HG02870 (cell line): ENCODE measurements around the gene GJA9.

Experiments
- ATAC-seq: cut with Tn5 transposase; IDR thresholded peaks from one replicate; pipeline ENCODE4 v1.9.1; 2021; ENCODE audit warnings: mild to moderate bottlenecking, moderate library complexity; ENCODE audit not compliant: unreplicated experiment

Gene GJA9

DNA sequence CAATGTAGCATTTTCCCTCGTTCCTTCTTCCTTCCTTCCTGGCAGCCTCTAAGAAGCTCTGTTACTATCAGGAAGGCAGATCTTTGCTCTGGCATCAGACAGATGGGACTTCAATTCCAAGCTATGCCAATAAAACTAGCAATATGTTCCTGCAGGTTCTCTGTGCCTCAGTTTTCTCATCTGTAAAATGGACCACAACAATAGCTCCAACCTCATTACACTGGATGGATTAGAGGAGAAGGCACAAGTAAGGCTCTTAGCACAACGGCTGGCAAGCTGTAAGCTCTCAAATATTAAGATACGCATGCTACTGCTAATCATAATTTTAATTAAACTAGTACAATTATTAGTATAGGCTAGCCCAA, 49.0 kb downstream of the GJA9 start:
- no peak for ATAC-seq

DNA sequence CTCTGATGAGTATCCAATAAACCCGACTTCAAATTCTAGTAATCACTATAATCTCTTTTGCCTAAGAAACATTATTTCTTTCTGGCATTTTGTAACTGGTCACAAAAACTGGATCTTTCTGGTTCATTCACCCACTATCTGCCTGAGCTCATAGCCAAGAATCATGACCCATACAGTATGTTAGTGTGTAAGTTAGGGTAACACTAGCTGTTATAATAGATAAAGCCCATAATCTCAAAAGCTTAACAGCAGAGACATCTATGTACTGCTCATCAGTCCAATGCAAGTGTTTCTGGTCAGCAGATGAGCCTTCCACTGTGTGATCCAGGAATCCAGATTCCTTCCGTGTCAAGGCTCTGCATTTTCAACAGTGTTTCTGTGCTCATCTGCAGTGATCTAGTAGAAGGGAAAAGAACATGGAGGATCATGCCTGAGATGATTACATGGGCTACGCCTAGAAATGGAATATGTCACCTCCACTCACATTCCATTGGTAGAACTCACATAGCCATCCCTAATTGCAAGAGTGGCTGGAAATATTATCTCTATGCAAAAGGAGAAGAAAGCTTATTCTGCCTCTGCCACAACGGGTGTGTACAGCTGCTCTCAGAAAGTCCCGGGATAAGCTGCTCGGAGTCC, 49.5 kb downstream of the GJA9 start:
- ATAC-seq, result no peak

DNA sequence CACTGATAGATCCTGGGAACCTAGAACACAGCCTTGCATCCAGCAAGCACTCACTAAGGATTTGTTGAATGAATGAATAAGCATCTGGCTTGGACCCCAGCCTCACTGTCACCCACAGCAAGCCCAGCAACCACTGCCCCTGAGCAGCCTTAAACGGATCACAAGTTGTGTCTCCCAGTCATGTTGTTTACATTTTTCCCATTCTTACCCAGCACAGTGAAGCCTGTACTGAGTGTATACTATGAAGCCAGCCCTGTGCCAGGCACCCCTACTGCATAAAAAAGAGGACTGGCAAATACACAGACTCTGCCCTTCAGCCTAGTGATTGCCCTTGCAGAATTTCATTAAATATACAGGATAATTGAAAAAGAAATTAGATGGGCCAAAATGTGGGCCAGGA, 52.0 kb downstream of the GJA9 start:
- ATAC-seq, result no peak

DNA sequence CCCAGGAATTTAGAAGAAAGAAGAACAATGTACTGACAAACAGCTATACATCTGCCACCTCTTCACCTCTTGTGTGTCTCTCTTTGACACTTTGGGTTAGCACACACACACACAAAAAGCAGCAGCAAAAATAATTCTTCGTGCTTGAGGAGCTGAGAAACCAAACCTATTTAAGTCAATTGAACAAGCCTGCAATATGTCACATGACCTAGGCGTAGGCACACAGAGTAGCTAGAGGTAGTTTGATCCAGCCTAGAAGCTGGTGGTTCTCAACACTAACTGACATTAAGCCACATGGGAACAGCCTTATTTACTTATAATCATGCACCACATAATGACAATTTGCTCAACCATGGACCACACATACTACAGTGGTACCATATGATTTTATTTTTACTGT, 54.1 kb downstream of the GJA9 start:
- ATAC-seq, result no peak

DNA sequence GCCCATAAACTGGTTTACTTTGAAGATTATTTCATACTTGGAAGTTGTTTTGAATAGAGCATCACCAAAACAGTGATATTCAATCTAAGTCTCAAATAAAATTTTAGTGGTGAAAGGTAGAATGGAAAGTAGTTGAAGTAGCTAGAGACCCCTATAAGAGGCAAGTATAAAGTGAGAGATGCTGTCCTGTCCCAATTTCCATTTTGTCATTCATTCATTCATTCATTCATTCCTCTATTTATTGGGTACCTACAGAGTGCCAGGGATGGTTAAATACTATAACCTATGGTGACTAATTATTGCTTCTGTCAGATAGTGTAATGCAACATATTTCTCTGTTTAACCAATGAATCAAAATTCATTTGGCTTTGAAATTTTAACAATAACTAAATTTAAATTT, 54.5 kb downstream of the GJA9 start:
- no peak for ATAC-seq

DNA sequence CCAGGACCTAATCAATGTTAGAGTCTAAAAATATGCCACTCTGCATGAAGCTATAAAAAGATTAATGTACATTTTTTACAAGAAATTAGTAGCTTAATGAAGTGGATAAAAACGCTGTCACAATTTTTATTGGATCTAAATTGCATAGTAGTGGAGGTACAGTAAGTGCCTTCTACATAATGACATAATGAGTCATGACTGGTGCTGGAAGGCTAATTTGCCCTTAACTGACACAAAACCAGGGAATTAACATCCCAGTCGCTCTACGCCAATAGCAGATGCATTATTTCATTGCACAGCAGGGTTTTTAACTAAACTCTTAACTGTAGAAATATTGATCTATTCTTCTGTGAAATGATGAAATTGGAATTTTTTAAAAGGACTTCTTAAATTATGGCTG, 55.1 kb downstream of the GJA9 start:
- no peak for ATAC-seq
